GM12873 (cell line): ENCODE data around the gene MAP4.

Source experiments
- CTCF ChIP-seq: IDR thresholded peaks from 2 replicates; pipeline ENCODE4 v1.5.1; 2012; ENCODE audit warnings: low read depth, mild to moderate bottlenecking, moderate library complexity, low read length, control low read depth; ENCODE audit not compliant: insufficient read depth; ENCODE audit errors: missing control alignments

The MAP4 gene

GRCh38 chr3:47854720-47855455, 161.3 kb downstream of the MAP4 start:
- TF ChIP-seq CTCF: no peak

- TF ChIP-seq CTCF: no peak
These were observed 161.9 kb downstream of the MAP4 start for GRCh38 chr3:47854267-47854666.

GRCh38 chr3:47852604-47853602, 163.3 kb downstream of the MAP4 start:
- no peak for TF ChIP-seq CTCF

- no peak for TF ChIP-seq CTCF
These were observed 164.2 kb downstream of the MAP4 start for GRCh38 chr3:47851888-47852603.

GRCh38 chr3:47850564-47851410, 165.4 kb downstream of the MAP4 start:
- TF ChIP-seq CTCF: no peak

- peak; percentile 43 for TF ChIP-seq CTCF
These were observed 166.3 kb downstream of the MAP4 start for GRCh38 chr3:47849699-47850563.
